SK-N-SH treated with all-trans-retinoic acid at 6 μM for 48 hours (cell line): Measurements from ENCODE around the gene RIN3.

Experiments used
- ATAC-seq: fragments of 200-7000 bp; cut with Tn5 transposase; 3 replicates; pipeline ENCODE4 v1.9.1; 2020; ENCODE audit warnings: mild to moderate bottlenecking, moderate library complexity
- ARNTL ChIP-seq: fragments of 450-650 bp; formaldehyde crosslinking; IDR thresholded peaks from 2 replicates; pipeline ENCODE4 v1.5.0; 2020; ENCODE audit warnings: low read depth, mild to moderate bottlenecking, moderate library complexity, borderline replicate concordance
- BACH2 ChIP-seq: fragments of 250-450 bp; sonication (Bioruptor Pico); IDR thresholded peaks from 2 replicates; pipeline ENCODE4 v1.9.0; 2021; ENCODE audit warnings: mild to moderate bottlenecking, borderline replicate concordance
- CSDC2 ChIP-seq: fragments of 250-450 bp; sonication (Bioruptor Pico); IDR thresholded peaks from 2 replicates; pipeline ENCODE4 v1.5.0; 2020; ENCODE audit warnings: mild to moderate bottlenecking, moderate library complexity
- ESRRG ChIP-seq: fragments of 250-450 bp; sonication (Bioruptor Pico); IDR thresholded peaks from 2 replicates; pipeline ENCODE4 v1.6.1; 2021; ENCODE audit warnings: mild to moderate bottlenecking
- GLIS3 ChIP-seq: fragments of 250-450 bp; sonication (Bioruptor Pico); IDR thresholded peaks from 2 replicates; pipeline ENCODE4 v1.5.0; 2020; ENCODE audit warnings: mild to moderate bottlenecking, moderate library complexity
- ISL1 ChIP-seq: fragments of 250-450 bp; sonication (Bioruptor Pico); IDR thresholded peaks from 2 replicates; pipeline ENCODE4 v2.1.2; 2022; ENCODE audit warnings: mild to moderate bottlenecking, moderate library complexity
- OSR1 ChIP-seq: fragments of 250-450 bp; sonication (Bioruptor Pico); IDR thresholded peaks from 2 replicates; pipeline ENCODE4 v1.8.0; 2022; ENCODE audit warnings: moderate library complexity, mild to moderate bottlenecking, inconsistent platforms
- PPARA ChIP-seq: fragments of 250-450 bp; sonication (Bioruptor Pico); IDR thresholded peaks from 2 replicates; pipeline ENCODE4 v1.5.0; 2020; ENCODE audit warnings: mild to moderate bottlenecking, borderline replicate concordance
- RARB ChIP-seq: fragments of 250-450 bp; sonication (Bioruptor Pico); IDR thresholded peaks from 2 replicates; pipeline ENCODE4 v1.8.0; 2021; ENCODE audit warnings: mild to moderate bottlenecking, moderate library complexity
- SNAI2 ChIP-seq: fragments of 250-450 bp; sonication (Bioruptor Pico); IDR thresholded peaks from 2 replicates; pipeline ENCODE4 v1.5.0; 2020; ENCODE audit warnings: mild to moderate bottlenecking, moderate library complexity
- TCF4 ChIP-seq: fragments of 250-450 bp; sonication (Bioruptor Pico); IDR thresholded peaks from 2 replicates; pipeline ENCODE4 v1.8.0; 2021; ENCODE audit warnings: mild to moderate bottlenecking, moderate library complexity, borderline replicate concordance
- TOX ChIP-seq: fragments of 250-450 bp; sonication (Bioruptor Pico); IDR thresholded peaks from 2 replicates; pipeline ENCODE4 v1.8.0; 2021; ENCODE audit warnings: mild to moderate bottlenecking, moderate library complexity, borderline replicate concordance
- ZC3H10 ChIP-seq: fragments of 250-450 bp; sonication (Bioruptor Pico); IDR thresholded peaks from 2 replicates; pipeline ENCODE4 v1.5.1; 2021; ENCODE audit warnings: mild to moderate bottlenecking, moderate library complexity
- ZFP3 ChIP-seq: fragments of 250-450 bp; sonication (Bioruptor Pico); IDR thresholded peaks from 2 replicates; pipeline ENCODE4 v1.5.0; 2020; ENCODE audit warnings: mild to moderate bottlenecking, moderate library complexity
- ZFP30 ChIP-seq: fragments of 450-650 bp; formaldehyde crosslinking; IDR thresholded peaks from 2 replicates; pipeline ENCODE4 v1.5.0; 2022; ENCODE audit warnings: mild to moderate bottlenecking, moderate library complexity
- ZNF565 ChIP-seq: fragments of 450-650 bp; formaldehyde crosslinking; conservative IDR thresholded peaks from 2 replicates; pipeline ENCODE4 v1.5.0; 2020; ENCODE audit warnings: low read depth, mild to moderate bottlenecking, moderate library complexity
- ZNF8 ChIP-seq: fragments of 450-650 bp; formaldehyde crosslinking; IDR thresholded peaks from 2 replicates; pipeline ENCODE4 v1.5.0; 2020; ENCODE audit warnings: mild to moderate bottlenecking, moderate library complexity
- TF ChIP-seq, protein P1 (sequence below): fragments of 250-450 bp; sonication (Bioruptor Pico); IDR thresholded peaks from 2 replicates; pipeline ENCODE4 v1.5.0; 2020; ENCODE audit warnings: mild to moderate bottlenecking, moderate library complexity
- TF ChIP-seq, protein P2 (sequence below): fragments of 250-450 bp; sonication (Bioruptor Pico); IDR thresholded peaks from 2 replicates; pipeline ENCODE4 v1.5.1; 2020; ENCODE audit warnings: low read depth, mild to moderate bottlenecking, moderate library complexity
- TF ChIP-seq, protein P3 (sequence below): fragments of 250-450 bp; sonication (Bioruptor Pico); IDR thresholded peaks from 2 replicates; pipeline ENCODE4 v1.8.0; 2020; ENCODE audit warnings: mild to moderate bottlenecking, moderate library complexity, borderline replicate concordance
- TF ChIP-seq, protein P4 (sequence below): fragments of 250-450 bp; sonication (Bioruptor Pico); IDR thresholded peaks from 2 replicates; pipeline ENCODE4 v1.8.0; 2021; ENCODE audit warnings: low read depth, mild to moderate bottlenecking, moderate library complexity, borderline replicate concordance

The RIN3 gene

DNA sequence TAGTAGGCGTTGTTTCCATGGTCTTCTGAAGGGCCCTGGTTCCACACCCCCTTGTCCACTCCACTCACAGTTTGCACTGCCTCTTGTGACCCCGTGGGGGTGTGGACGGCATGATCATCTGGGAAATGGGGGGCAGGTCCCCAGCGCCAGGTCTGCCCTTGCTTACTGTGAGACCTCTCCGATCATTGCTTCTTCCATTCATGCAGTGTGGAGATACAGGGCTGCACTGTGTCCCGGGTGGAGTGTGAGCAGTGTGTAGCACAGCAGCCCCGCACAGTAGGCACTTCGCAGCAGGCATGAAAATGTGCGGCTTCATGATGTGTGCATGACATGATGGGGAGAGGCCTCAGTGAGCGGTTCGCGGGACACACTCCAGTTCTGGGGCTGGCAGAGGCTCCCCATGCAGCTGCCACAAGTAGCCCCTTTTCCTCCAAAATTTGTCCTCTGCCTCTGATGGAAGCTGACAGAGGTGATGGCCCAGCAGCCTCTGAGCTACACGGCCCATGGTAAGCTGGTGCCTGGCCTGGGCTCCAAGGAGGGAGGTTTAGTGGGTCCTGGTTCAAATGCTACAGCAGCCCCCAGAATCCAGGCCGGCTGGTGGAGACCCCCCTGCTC is 15.0 kb downstream of the RIN3 start:
- TF ChIP-seq ZFP3 (CRISPR knock-in tag), result no peak
- TF ChIP-seq TOX (CRISPR knock-in tag), result no peak
- no peak for TF ChIP-seq ZC3H10 (CRISPR knock-in tag)
- TF ChIP-seq SNAI2, result no peak
- TF ChIP-seq ESRRG (CRISPR knock-in tag), result no peak
- TF ChIP-seq ARNTL, result no peak
- TF ChIP-seq ZNF565 (CRISPR knock-in tag), result no peak
- TF ChIP-seq TCF4 (CRISPR knock-in tag), result no peak
- TF ChIP-seq ZFP30 (CRISPR knock-in tag), result no peak
- no peak for TF ChIP-seq OSR1 (CRISPR knock-in tag)
- no peak for TF ChIP-seq PPARA (CRISPR knock-in tag)
- no peak for TF ChIP-seq GLIS3 (CRISPR knock-in tag)
- TF ChIP-seq RARB (CRISPR knock-in tag), result no peak
- TF ChIP-seq, all 23 proteins: peak for 0
- ATAC-seq, result no peak

DNA sequence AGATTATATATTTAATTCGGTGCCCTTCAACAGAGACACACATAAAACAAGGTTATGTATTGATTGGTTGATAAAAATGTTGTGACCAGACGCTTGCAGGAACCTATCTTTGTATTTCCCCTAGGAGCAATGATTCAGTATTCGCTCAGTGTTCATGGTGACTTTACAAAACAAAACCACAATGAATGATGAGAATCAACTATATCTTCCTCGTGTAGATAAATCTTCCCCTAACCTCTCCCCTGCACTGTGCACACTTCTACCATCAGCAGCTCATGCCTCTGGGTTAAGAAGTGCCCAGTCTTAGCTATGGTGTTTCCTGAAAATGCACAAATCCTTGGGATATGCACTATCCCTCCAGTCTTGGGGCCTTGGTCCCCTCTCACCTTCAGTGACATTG is 16.3 kb downstream of the RIN3 start:
- no peak for TF ChIP-seq ZNF8 (CRISPR knock-in tag)
- TF ChIP-seq PPARA (CRISPR knock-in tag), result no peak
- no peak for TF ChIP-seq ARNTL
- TF ChIP-seq GLIS3 (CRISPR knock-in tag), result no peak
- TF ChIP-seq ESRRG (CRISPR knock-in tag), result no peak
- TF ChIP-seq, protein P1, sequence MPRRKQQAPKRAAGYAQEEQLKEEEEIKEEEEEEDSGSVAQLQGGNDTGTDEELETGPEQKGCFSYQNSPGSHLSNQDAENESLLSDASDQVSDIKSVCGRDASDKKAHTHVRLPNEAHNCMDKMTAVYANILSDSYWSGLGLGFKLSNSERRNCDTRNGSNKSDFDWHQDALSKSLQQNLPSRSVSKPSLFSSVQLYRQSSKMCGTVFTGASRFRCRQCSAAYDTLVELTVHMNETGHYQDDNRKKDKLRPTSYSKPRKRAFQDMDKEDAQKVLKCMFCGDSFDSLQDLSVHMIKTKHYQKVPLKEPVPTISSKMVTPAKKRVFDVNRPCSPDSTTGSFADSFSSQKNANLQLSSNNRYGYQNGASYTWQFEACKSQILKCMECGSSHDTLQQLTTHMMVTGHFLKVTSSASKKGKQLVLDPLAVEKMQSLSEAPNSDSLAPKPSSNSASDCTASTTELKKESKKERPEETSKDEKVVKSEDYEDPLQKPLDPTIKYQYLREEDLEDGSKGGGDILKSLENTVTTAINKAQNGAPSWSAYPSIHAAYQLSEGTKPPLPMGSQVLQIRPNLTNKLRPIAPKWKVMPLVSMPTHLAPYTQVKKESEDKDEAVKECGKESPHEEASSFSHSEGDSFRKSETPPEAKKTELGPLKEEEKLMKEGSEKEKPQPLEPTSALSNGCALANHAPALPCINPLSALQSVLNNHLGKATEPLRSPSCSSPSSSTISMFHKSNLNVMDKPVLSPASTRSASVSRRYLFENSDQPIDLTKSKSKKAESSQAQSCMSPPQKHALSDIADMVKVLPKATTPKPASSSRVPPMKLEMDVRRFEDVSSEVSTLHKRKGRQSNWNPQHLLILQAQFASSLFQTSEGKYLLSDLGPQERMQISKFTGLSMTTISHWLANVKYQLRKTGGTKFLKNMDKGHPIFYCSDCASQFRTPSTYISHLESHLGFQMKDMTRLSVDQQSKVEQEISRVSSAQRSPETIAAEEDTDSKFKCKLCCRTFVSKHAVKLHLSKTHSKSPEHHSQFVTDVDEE (CRISPR knock-in tag), result no peak
- TF ChIP-seq RARB (CRISPR knock-in tag), result no peak
- no peak for TF ChIP-seq BACH2 (CRISPR knock-in tag)
- no peak for TF ChIP-seq OSR1 (CRISPR knock-in tag)
- no peak for ATAC-seq

DNA sequence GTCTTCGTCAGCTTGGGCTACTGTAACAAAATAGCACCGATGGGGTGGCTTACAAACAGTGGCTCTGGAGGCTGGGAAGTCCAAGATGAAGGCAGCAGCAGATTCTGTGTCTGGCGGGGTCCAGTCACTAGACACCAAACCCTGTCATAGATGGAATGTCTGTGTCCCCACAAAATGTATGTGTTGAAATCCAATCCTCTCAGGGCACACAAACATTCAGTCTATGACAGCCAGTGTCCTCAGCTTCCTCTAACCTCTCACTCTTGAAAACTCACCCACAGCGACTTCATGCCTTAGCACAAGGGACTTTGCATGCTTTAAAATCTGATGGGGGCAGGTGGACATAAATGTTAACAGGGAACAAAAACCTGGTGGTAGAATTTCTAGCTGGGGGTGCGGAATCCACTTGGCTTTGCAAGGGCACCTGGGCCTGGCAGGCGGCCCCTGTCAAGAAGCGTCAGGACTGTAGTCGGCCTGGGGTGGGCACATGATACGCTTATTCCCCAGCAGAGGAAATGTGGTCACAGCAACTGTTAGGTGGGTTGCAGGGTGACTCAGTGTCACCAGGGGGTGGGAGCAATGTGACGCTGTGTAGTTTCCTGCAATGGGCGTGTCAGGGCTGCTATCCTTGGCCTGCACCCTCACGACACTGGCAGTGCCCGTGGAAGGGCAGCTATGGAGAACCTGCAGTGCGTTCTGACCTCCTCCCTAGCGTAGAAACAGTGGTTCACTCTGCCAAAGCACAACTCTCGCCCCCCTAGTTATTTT is 17.7 kb downstream of the RIN3 start:
- no peak for ATAC-seq
- TF ChIP-seq TOX (CRISPR knock-in tag), result no peak
- no peak for TF ChIP-seq ZNF565 (CRISPR knock-in tag)
- no peak for TF ChIP-seq ESRRG (CRISPR knock-in tag)
- no peak for TF ChIP-seq BACH2 (CRISPR knock-in tag)
- TF ChIP-seq, protein P2, sequence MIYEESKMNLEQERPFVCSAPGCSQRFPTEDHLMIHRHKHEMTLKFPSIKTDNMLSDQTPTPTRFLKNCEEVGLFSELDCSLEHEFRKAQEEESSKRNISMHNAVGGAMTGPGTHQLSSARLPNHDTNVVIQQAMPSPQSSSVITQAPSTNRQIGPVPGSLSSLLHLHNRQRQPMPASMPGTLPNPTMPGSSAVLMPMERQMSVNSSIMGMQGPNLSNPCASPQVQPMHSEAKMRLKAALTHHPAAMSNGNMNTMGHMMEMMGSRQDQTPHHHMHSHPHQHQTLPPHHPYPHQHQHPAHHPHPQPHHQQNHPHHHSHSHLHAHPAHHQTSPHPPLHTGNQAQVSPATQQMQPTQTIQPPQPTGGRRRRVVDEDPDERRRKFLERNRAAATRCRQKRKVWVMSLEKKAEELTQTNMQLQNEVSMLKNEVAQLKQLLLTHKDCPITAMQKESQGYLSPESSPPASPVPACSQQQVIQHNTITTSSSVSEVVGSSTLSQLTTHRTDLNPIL (CRISPR knock-in tag), result no peak
- TF ChIP-seq ISL1 (CRISPR knock-in tag), result no peak
- TF ChIP-seq, protein P3, sequence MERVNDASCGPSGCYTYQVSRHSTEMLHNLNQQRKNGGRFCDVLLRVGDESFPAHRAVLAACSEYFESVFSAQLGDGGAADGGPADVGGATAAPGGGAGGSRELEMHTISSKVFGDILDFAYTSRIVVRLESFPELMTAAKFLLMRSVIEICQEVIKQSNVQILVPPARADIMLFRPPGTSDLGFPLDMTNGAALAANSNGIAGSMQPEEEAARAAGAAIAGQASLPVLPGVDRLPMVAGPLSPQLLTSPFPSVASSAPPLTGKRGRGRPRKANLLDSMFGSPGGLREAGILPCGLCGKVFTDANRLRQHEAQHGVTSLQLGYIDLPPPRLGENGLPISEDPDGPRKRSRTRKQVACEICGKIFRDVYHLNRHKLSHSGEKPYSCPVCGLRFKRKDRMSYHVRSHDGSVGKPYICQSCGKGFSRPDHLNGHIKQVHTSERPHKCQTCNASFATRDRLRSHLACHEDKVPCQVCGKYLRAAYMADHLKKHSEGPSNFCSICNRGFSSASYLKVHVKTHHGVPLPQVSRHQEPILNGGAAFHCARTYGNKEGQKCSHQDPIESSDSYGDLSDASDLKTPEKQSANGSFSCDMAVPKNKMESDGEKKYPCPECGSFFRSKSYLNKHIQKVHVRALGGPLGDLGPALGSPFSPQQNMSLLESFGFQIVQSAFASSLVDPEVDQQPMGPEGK (CRISPR knock-in tag), result no peak
- no peak for TF ChIP-seq ZC3H10 (CRISPR knock-in tag)
- TF ChIP-seq ARNTL, result no peak
- no peak for TF ChIP-seq CSDC2 (CRISPR knock-in tag)
- TF ChIP-seq, protein P4, sequence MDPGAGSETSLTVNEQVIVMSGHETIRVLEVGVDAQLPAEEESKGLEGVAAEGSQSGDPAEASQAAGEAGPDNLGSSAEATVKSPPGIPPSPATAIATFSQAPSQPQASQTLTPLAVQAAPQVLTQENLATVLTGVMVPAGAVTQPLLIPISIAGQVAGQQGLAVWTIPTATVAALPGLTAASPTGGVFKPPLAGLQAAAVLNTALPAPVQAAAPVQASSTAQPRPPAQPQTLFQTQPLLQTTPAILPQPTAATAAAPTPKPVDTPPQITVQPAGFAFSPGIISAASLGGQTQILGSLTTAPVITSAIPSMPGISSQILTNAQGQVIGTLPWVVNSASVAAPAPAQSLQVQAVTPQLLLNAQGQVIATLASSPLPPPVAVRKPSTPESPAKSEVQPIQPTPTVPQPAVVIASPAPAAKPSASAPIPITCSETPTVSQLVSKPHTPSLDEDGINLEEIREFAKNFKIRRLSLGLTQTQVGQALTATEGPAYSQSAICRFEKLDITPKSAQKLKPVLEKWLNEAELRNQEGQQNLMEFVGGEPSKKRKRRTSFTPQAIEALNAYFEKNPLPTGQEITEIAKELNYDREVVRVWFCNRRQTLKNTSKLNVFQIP (CRISPR knock-in tag), result no peak
- no peak for TF ChIP-seq OSR1 (CRISPR knock-in tag)
